ENCODE results near the gene FNDC10.

- TF ChIP-seq NR1H2 (CRISPR knock-in tag; IDR thresholded peaks at IDR 0.05) (no peak), RNF219 (CRISPR knock-in tag; IDR thresholded peaks at IDR 0.05) (no peak), ETS1 (conservative IDR thresholded peaks at IDR 0.05; ENCODE audit: control insufficient read depth, low read depth, low read length) (no peak), CTCF (IDR thresholded peaks at IDR 0.05 in 2 of 3, conservative IDR thresholded peaks at IDR 0.05 in 1 of 3; ENCODE audit: insufficient read depth in 2 of 3, low read depth in 1 of 3, low read length in 3 of 3) (no peak), HMGXB4 (CRISPR knock-in tag; IDR thresholded peaks at IDR 0.05) (no peak), NFYB (IDR thresholded peaks at IDR 0.05; ENCODE audit: extremely low read depth, insufficient read length) (no peak), HDAC6 (IDR thresholded peaks at IDR 0.05; ENCODE audit: low read depth, low read length) (no peak), POLR2A (conservative IDR thresholded peaks at IDR 0.05) (no peak), SIRT6 (IDR thresholded peaks at IDR 0.05; ENCODE audit: low read depth, low read length) (no peak), YY1 (IDR thresholded peaks at IDR 0.05; ENCODE audit: borderline replicate concordance in 1 of 3, control insufficient read depth in 1 of 3, extremely low read depth in 1 of 3, insufficient read depth in 3 of 3, insufficient read length in 1 of 3, insufficient replicate concordance in 2 of 3, low read depth in 1 of 3, low read length in 2 of 3) (no peak)
Observed at GRCh38 chr1:1593834-1594601, 5.9 kb downstream of the FNDC10 start.

Data from K562 (cell line).